HFFc6 (cell line): Measurements from ENCODE around the gene IGSF6. TPM values are rescaled to one million over a fixed set of nuclear protein-coding genes. Genes with fewer than 3 reads are reported as not detected.
A peak's percentile ranks its signal among the peaks of the same experiment; 100 is the strongest.

Experiments
- DNase-seq: peaks from one replicate; pipeline ENCODE4 v3.0.0-alpha.2; 2018
- H3K27ac Mint-ChIP-seq: 2 replicates; pipeline ENCODE4 v1.8.0; 2020; ENCODE audit warnings: mild to moderate bottlenecking, mixed read lengths
- H3K27me3 Mint-ChIP-seq: 2 replicates; pipeline ENCODE4 v1.8.0; 2021; ENCODE audit warnings: mild to moderate bottlenecking, moderate library complexity, mixed read lengths; ENCODE audit not compliant: insufficient read depth
- H3K36me3 Mint-ChIP-seq: 2 replicates; pipeline ENCODE4 v1.8.0; 2021; ENCODE audit warnings: low read depth, mixed read lengths
- H3K4me1 Mint-ChIP-seq: 2 replicates; pipeline ENCODE4 v1.8.0; 2020; ENCODE audit warnings: low read depth, mixed read lengths
- H3K4me3 Mint-ChIP-seq: 2 replicates; pipeline ENCODE4 v1.8.0; 2020; ENCODE audit warnings: mild to moderate bottlenecking, moderate library complexity, mixed read lengths
- H3K9me3 Mint-ChIP-seq: 2 replicates; pipeline ENCODE4 v1.8.0; 2020; ENCODE audit warnings: mild to moderate bottlenecking, mixed read lengths
- total RNA-seq, 6 experiments: library from RNA; stranded (reverse); fragmentation: NEBNext Ultra II Directional; extraction: Animal tissue kit (Norgen Biotek cat#: 25700); gene quantifications; 2 replicates in 1 of 6; 3 replicates in 5 of 6; pipeline ENCODE4 v1.2.3, GENCODE V29; 2021
- TF ChIP-seq, protein P1 (sequence below): fragments of 200-600 bp; sonication (generic); IDR thresholded peaks from 2 replicates; pipeline ENCODE4 v1.5.0; 2021; ENCODE audit warnings: antibody characterized with exemption, mild to moderate bottlenecking

Gene IGSF6
- total RNA-seq, 6 experiments from 2014 or later: not detected

DNA sequence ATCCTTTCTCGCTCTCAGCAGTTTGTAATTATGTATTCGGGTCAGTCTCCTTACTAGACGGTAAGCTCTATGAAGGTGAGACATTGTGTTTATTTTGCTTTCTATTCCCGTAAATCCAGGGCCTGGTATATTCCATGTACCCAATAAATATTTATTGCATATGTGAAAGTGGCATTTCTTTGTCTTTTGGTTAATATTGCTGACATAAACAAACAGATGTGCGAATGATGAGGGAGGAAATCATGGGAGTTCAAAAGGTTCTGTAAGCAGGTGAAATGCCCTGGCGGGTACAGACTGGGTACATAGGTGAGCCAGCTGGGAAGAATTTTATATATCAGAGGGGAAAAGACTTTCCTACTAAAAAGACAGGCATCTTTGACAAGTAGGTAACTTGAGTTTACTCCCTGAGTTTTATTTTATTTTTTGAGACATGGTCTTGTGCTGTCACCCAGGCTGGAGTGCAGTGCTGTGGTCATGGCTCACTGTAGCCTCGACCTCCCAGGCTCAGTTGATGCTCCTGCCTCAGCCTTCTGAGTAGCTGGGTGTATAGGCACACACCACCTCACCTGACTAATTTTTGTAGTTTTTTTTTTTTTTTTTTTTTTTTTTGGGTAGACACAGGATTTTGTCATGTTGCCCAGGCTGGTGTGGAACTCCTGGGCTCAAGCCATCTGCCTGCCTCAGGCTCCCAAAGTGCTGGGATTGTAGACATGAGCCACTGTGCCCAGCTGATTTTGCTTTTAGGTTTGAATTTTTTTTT, 58.7 kb downstream of the IGSF6 start:
- Mint-ChIP-seq H3K27me3 (no peaks in the 10 kb centered on the region), H3K9me3 (no peaks in the 10 kb centered on the region), H3K27ac (no peak overlapping the region), H3K4me3 (no peak overlapping the region), H3K36me3 (no peaks in the 10 kb centered on the region; the same call in 1 of the 2 replicates), H3K4me1 (peaks cover 40% of the 10 kb centered on the region)
- TF ChIP-seq, protein P1, sequence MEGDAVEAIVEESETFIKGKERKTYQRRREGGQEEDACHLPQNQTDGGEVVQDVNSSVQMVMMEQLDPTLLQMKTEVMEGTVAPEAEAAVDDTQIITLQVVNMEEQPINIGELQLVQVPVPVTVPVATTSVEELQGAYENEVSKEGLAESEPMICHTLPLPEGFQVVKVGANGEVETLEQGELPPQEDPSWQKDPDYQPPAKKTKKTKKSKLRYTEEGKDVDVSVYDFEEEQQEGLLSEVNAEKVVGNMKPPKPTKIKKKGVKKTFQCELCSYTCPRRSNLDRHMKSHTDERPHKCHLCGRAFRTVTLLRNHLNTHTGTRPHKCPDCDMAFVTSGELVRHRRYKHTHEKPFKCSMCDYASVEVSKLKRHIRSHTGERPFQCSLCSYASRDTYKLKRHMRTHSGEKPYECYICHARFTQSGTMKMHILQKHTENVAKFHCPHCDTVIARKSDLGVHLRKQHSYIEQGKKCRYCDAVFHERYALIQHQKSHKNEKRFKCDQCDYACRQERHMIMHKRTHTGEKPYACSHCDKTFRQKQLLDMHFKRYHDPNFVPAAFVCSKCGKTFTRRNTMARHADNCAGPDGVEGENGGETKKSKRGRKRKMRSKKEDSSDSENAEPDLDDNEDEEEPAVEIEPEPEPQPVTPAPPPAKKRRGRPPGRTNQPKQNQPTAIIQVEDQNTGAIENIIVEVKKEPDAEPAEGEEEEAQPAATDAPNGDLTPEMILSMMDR: no peak
- no peak for DNase-seq

DNA sequence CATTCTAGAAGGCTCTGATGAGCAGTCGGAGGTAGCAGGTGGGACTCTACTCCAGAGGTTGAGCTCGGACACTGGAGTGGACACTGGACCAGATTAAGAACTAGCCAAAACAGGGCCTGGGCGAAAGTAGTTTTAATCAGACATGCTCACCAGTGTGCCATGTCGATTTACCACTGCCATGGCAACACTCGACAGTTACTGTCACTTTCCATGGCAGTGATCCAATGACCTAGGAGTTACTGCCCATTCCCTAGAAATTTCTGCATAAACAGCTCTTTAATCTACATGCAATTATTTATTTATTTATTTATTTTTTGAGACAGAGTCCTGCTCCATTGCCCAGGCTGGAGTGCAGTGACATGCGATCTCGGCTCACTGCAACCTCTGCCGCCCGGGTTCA, 60.2 kb downstream of the IGSF6 start:
- no peak for DNase-seq
- no peak overlapping the region for H3K4me3 Mint-ChIP-seq
- TF ChIP-seq, protein P1: no peak
- no peak overlapping the region for H3K27ac Mint-ChIP-seq
- no peaks in the 10 kb centered on the region for H3K9me3 Mint-ChIP-seq
- H3K36me3 Mint-ChIP-seq: no peaks in the 10 kb centered on the region
- H3K4me1 Mint-ChIP-seq: peaks cover 33% of the 10 kb centered on the region
- H3K27me3 Mint-ChIP-seq: no peaks in the 10 kb centered on the region

DNA sequence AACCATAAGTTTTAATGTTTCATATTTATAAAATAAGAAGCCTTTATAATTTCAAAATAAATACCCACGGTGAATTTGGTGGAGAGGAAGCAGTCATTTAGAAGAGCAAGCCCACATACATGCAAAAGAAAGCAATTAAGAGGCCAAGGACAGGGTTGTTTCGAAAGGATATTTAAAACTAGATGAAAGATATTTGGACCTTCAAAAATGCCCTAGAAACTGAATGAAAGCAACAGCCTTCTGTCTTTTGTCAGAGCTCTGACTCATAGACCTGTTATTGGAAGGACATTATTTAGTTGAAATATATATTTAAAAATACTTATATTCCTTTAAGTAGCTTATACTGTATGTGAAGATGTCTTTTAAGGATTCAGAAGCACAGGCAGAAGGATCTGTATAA, 61.6 kb downstream of the IGSF6 start:
- H3K9me3 Mint-ChIP-seq: no peaks in the 10 kb centered on the region
- DNase-seq: no peak
- peaks cover 33% of the 10 kb centered on the region for H3K4me1 Mint-ChIP-seq
- H3K27ac Mint-ChIP-seq: peak overlapping the region; percentile 79
- no peaks in the 10 kb centered on the region for H3K27me3 Mint-ChIP-seq
- H3K36me3 Mint-ChIP-seq: no peaks in the 10 kb centered on the region
- peak overlapping the region; percentile 75 for H3K4me3 Mint-ChIP-seq
- TF ChIP-seq, protein P1: no peak

DNA sequence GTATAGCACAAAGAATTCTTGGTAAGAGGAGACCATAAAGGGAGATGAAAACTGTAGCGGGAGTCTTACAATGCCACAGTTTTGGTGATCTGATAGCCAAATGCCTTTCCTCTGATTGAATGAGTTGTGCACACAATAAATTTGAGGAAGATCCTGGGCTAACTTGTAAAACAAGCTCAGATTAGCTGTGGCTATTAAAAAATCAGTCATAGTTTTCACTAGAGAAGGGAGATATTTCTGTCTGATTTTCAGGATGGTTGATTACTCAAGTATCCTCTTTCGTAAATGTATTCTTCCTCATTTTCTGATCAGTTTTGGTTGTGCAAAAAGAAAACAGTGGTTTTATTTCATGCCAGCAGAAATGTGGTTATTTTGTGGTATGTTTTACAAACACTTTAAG, 62.1 kb downstream of the IGSF6 start:
- DNase-seq: peak; percentile 73
- Mint-ChIP-seq H3K27me3 (no peaks in the 10 kb centered on the region), H3K4me1 (peaks cover 33% of the 10 kb centered on the region), H3K36me3 (no peaks in the 10 kb centered on the region), H3K9me3 (no peaks in the 10 kb centered on the region), H3K4me3 (peak overlapping the region; percentile 75), H3K27ac (peak overlapping the region; percentile 79)
- TF ChIP-seq, protein P1: no peak

DNA sequence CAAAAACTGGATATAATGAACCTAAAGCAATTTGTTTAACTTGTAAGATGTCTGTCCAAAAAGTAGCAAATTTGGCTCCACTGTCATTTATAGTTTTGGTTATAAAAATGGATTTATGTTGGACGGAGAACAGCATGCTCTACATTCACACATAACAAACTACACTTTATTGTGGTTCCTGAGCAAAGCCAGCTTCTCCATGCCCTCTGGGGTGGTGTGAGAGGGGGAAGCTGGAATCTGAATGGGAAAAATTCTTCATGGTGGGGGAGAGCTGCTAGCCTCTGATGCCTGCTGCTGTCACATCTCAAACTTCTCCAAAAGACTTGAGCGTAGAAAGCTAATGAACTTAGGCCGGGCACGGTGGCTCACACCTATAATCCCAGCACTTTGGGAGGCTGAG, 62.9 kb downstream of the IGSF6 start:
- Mint-ChIP-seq H3K36me3 (no peaks in the 10 kb centered on the region), H3K4me3 (peak overlapping the region; percentile 75; the same call in 1 of the 2 replicates)
- TF ChIP-seq, protein P1: no peak

More for the DNA sequence above, 62.9 kb downstream of the IGSF6 start:
- Mint-ChIP-seq H3K4me1 (peaks cover 31% of the 10 kb centered on the region), H3K27ac (peak overlapping the region; percentile 79), H3K9me3 (no peaks in the 10 kb centered on the region), H3K27me3 (no peaks in the 10 kb centered on the region)
- DNase-seq: no peak

Other genes with a start within 250 kb of the IGSF6 start
- gene METTL9, start 53.0 kb downstream of the IGSF6 start, total RNA-seq: 100 to 1,000 TPM; 147 to 176 (median 151) TPM
- not detected for gene OTOA, start 11.4 kb upstream of the IGSF6 start, total RNA-seq
- 10 to 100 TPM; 35.3 to 49.8 (median 40.8) TPM for gene NPIPB4, start 205.1 kb upstream of the IGSF6 start, total RNA-seq